Nephron (organoid): ENCODE data around the gene IFT57.

Experiments used
- H3K27ac Mint-ChIP-seq, 3 experiments: 2 replicates each; pipeline ENCODE4 v1.8.0; 2020; ENCODE audit warnings: mixed read lengths in 3 of 3, mild to moderate bottlenecking in 2 of 3, moderate library complexity in 1 of 3
- H3K27me3 Mint-ChIP-seq: 2 replicates; pipeline ENCODE4 v1.8.0; 2021; ENCODE audit warnings: low read depth, mild to moderate bottlenecking, moderate library complexity, mixed read lengths
- H3K36me3 Mint-ChIP-seq: 2 replicates; pipeline ENCODE4 v1.8.0; 2020; ENCODE audit warnings: low read depth, mixed read lengths
- H3K4me1 Mint-ChIP-seq: 2 replicates; pipeline ENCODE4 v1.8.0; 2020; ENCODE audit warnings: mixed read lengths
- H3K4me3 Mint-ChIP-seq, 3 experiments: 2 replicates each; pipeline ENCODE4 v1.8.0; 2020; ENCODE audit warnings: mild to moderate bottlenecking in 3 of 3, mixed read lengths in 3 of 3, moderate library complexity in 2 of 3
- H3K9me3 Mint-ChIP-seq: 2 replicates; pipeline ENCODE4 v1.8.0; 2020; ENCODE audit warnings: mixed read lengths
- CTCF ChIP-seq, 3 experiments: fragments of 200-600 bp; sonication (generic); IDR thresholded peaks; one replicate each; pipeline ENCODE4 v1.5.0; 2021; ENCODE audit warnings: antibody characterized with exemption in 3 of 3; ENCODE audit not compliant: unreplicated experiment in 3 of 3

IFT57 gene

GRCh38 chr3:108150200-108150599, 72.0 kb downstream of the IFT57 start:
- H3K36me3 Mint-ChIP-seq, result no peaks in the 10 kb centered on the region
- H3K27me3 Mint-ChIP-seq, result no peaks in the 10 kb centered on the region
- no peak for TF ChIP-seq CTCF (IDR thresholded peaks at IDR 0.05; ENCODE audit: unreplicated experiment in 3 of 3)
- H3K4me1 Mint-ChIP-seq, result no peaks in the 10 kb centered on the region
- no peak overlapping the region for H3K4me3 Mint-ChIP-seq
- H3K27ac Mint-ChIP-seq, result no peak overlapping the region
- peaks cover 3% of the 10 kb centered on the region for H3K9me3 Mint-ChIP-seq

GRCh38 chr3:108146139-108146538, 76.1 kb downstream of the IFT57 start:
- H3K36me3 Mint-ChIP-seq, result no peaks in the 10 kb centered on the region
- H3K9me3 Mint-ChIP-seq, result peaks cover 5% of the 10 kb centered on the region
- H3K27me3 Mint-ChIP-seq, result no peaks in the 10 kb centered on the region
- H3K4me1 Mint-ChIP-seq, result no peaks in the 10 kb centered on the region
- no peak overlapping the region for H3K4me3 Mint-ChIP-seq
- no peak for TF ChIP-seq CTCF (IDR thresholded peaks at IDR 0.05; ENCODE audit: unreplicated experiment in 3 of 3)
- no peak overlapping the region for H3K27ac Mint-ChIP-seq

GRCh38 chr3:108145578-108145977, 76.6 kb downstream of the IFT57 start:
- no peaks in the 10 kb centered on the region for H3K27me3 Mint-ChIP-seq
- TF ChIP-seq CTCF (IDR thresholded peaks at IDR 0.05; ENCODE audit: unreplicated experiment in 3 of 3), result no peak
- H3K4me1 Mint-ChIP-seq, result no peaks in the 10 kb centered on the region
- H3K36me3 Mint-ChIP-seq, result no peaks in the 10 kb centered on the region
- peaks cover 5% of the 10 kb centered on the region for H3K9me3 Mint-ChIP-seq
- no peak overlapping the region for H3K27ac Mint-ChIP-seq
- H3K4me3 Mint-ChIP-seq, result no peak overlapping the region

GRCh38 chr3:108137460-108137814, 84.8 kb downstream of the IFT57 start:
- TF ChIP-seq CTCF (IDR thresholded peaks at IDR 0.05; ENCODE audit: unreplicated experiment in 3 of 3), result no peak
- H3K4me3 Mint-ChIP-seq, result no peak overlapping the region

GRCh38 chr3:108136561-108137459, 85.4 kb downstream of the IFT57 start:
- Mint-ChIP-seq H3K9me3 (no peaks in the 10 kb centered on the region), H3K4me1 (peaks cover 13% of the 10 kb centered on the region)

More at GRCh38 chr3:108137460-108137814, 84.8 kb downstream of the IFT57 start:
- Mint-ChIP-seq H3K27ac (peak overlapping the region in 1 of 3 experiments; percentile 82), H3K4me1 (peaks cover 8% of the 10 kb centered on the region), H3K36me3 (no peaks in the 10 kb centered on the region), H3K27me3 (no peaks in the 10 kb centered on the region), H3K9me3 (no peaks in the 10 kb centered on the region)

More at GRCh38 chr3:108136561-108137459, 85.4 kb downstream of the IFT57 start:
- TF ChIP-seq CTCF (IDR thresholded peaks at IDR 0.05; ENCODE audit: unreplicated experiment in 3 of 3), result no peak
- Mint-ChIP-seq H3K4me3 (no peak overlapping the region), H3K27me3 (no peaks in the 10 kb centered on the region), H3K36me3 (no peaks in the 10 kb centered on the region), H3K27ac (peak overlapping the region in 2 of 3 experiments; percentile 48 to 82)
